ENCODE results near the gene SCAF8.

GRCh38 chr6:154686162-154686561, 47.1 kb upstream of the SCAF8 start:
- no peak for TF ChIP-seq CTCF (IDR thresholded peaks at IDR 0.05)
- TF ChIP-seq POLR2A (IDR thresholded peaks at IDR 0.05), result no peak
